Thyroid gland (tissue), 4 donors: Measurements from ENCODE around the gene TRIM7.

Experiments used
- POLR2A ChIP-seq, 2 donors: fragments of 450-650 bp; IDR thresholded peaks; one replicate each; pipeline ENCODE4 v1.6.1; 2017; ENCODE audit warnings: antibody characterized with exemption in 2 of 2, mild to moderate bottlenecking in 2 of 2, moderate library complexity in 1 of 2
- TF ChIP-seq, protein P1 (sequence below), 6 experiments: fragments of 200-600 bp in 3 of 6; fragments of 450-650 bp in 3 of 6; sonication (generic) in 3 of 6; IDR thresholded peaks; one replicate each; pipeline ENCODE4 v1.5.1; 2016 to 2019; ENCODE audit warnings: antibody characterized with exemption in 6 of 6, mild to moderate bottlenecking in 2 of 6, inconsistent platforms in 1 of 6, moderate library complexity in 1 of 6

DNA sequence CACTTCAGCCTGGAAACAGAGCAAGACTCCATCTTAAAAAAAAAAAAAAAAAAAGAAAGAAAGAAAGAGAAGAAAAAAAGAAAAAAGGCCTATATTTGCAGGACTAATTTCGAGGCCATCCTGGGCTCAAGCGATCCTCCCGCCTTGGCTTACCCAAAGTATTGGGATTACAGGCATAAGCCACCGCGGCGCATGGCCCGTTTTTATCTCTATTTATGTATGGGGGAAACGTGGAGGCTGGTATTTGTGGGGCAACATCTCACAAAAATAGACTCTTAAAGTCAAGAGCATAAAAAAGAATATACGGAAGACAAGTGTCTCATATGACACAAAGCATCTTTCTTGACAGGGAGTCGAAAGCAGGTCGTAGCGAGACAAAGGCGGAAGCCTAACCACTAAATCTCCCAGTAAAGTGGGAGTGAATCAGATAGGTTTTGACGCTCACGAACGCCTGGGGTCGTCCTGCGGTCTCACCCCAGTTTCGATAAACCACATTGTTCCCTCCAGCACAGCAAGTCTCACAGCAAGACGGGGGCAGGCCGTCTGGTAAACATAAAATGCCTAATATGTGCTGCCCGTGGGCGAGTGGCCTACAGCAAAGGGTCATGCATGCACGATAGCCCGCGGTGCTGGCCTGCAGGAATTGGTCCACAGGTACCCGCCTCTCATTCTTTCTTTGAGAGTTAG, 16.3 kb upstream of the TRIM7 start:
- TF ChIP-seq, protein P1, sequence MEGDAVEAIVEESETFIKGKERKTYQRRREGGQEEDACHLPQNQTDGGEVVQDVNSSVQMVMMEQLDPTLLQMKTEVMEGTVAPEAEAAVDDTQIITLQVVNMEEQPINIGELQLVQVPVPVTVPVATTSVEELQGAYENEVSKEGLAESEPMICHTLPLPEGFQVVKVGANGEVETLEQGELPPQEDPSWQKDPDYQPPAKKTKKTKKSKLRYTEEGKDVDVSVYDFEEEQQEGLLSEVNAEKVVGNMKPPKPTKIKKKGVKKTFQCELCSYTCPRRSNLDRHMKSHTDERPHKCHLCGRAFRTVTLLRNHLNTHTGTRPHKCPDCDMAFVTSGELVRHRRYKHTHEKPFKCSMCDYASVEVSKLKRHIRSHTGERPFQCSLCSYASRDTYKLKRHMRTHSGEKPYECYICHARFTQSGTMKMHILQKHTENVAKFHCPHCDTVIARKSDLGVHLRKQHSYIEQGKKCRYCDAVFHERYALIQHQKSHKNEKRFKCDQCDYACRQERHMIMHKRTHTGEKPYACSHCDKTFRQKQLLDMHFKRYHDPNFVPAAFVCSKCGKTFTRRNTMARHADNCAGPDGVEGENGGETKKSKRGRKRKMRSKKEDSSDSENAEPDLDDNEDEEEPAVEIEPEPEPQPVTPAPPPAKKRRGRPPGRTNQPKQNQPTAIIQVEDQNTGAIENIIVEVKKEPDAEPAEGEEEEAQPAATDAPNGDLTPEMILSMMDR (IDR thresholded peaks at IDR 0.05) = no peak
- no peak for TF ChIP-seq POLR2A (IDR thresholded peaks at IDR 0.05)
